ENCODE data around the gene GALNT7. TPM values are rescaled to one million over a fixed set of nuclear protein-coding genes. Genes with fewer than 3 reads are reported as not detected.
A peak's percentile ranks its signal among the peaks of the same experiment; 100 is the strongest.

GALNT7 gene
- total and polyA plus RNA-seq, 10 of the 15 experiments (the other 5 are each of a cell fraction or from before 2014, with no cell fraction given): 14.2 to 33.2 (median 28.9) TPM

DNA sequence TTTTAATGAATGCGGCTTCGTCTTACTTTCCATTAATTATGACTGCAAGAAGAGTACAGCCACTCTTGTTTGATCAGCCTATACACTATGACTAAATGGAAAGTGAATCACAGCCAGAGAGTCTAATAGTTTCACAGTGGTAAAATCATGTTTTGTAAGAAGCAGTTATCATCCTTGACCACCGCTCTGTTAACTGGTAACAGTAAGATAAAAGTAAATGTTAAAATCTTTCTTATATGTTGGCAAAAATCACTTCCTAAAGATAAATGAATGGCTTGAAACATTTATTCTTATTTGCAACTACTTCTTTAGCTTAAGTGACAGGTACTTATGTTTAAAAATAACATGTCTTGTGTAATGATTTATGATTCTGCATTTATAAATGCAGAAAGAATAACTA is 13.2 kb downstream of the GALNT7 start:
- Histone ChIP-seq H3K4me2 (ENCODE audit: control insufficient read depth, insufficient read depth) (no peak overlapping the region), H3K4me3 (no peak overlapping the region), H3K9ac (ENCODE audit: control insufficient read depth, insufficient read depth, low read length) (no peak overlapping the region), H3K79me2 (ENCODE audit: control insufficient read depth, insufficient read depth, low read length) (peaks cover 66% of the 10 kb centered on the region), H3K27ac (ENCODE audit: control insufficient read depth, insufficient read depth) (no peak overlapping the region), H4K20me1 (ENCODE audit: control insufficient read depth, insufficient read depth) (no peaks in the 10 kb centered on the region), H3K36me3 (ENCODE audit: control insufficient read depth in 2 of 2, insufficient read depth in 2 of 2, low read length in 1 of 2) (no peaks in the 10 kb centered on the region), H3K9me3 (replicated peaks; ENCODE audit: control insufficient read depth, insufficient read depth, low read length) (no peaks in the 10 kb centered on the region; the same call in 2 of the 3 replicates), H3K27me3 (replicated peaks in 1 of 2; ENCODE audit: control insufficient read depth in 2 of 2, insufficient read depth in 2 of 2, low read length in 1 of 2) (no peaks in the 10 kb centered on the region), H3K4me1 (ENCODE audit: control insufficient read depth, insufficient read depth, low read length) (peaks cover 13% of the 10 kb centered on the region; the same call in 1 of the 2 replicates), H2AFZ (ENCODE audit: control insufficient read depth, low read depth, low read length) (no peak overlapping the region)
- RAD21 ChIA-PET (ENCODE audit: unreplicated experiment): interaction anchor here (1.1 kb wide), 1 partner anchor 12 kb away, joined by 3 read pairs; no protein-coding TSS in a partner anchor
- CTCF ChIA-PET: interaction anchor here (0.9 to 1.8 kb wide), 5 partner anchors 8 to 168 kb away, joined by 3 to 4 read pairs (median 3); no protein-coding TSS in a partner anchor
- FAIRE-seq (no peak), ATAC-seq (peak; percentile 78), DNase-seq (ENCODE audit: low read depth, low spot score) (no peak)
- SMC1A ChIA-PET (ENCODE audit: uncharacterized antibody, unreplicated experiment): interaction anchor here (0.6 kb wide), 1 partner anchor 805 kb away, joined by 3 read pairs; no protein-coding TSS in a partner anchor
- 98% methylated on average over 3 of the region's 3 CpGs for WGBS (ENCODE audit: insufficient coverage, insufficient replicate concordance, low lambda C conversion rate, missing lambda C conversion rate)
- BruUV-seq (replicated peaks): no TSS peak
- intact Hi-C loops (cut with micrococcal nuclease; ENCODE audit: unreplicated experiment) (no loop called here), in situ Hi-C loops (cut with MboI) (no loop called here)
- POLR2A ChIA-PET: interaction anchor here (0.6 to 1.7 kb wide), 3 partner anchors 11 to 187 kb away, joined by 3 to 4 read pairs (median 3); no protein-coding TSS in a partner anchor
- TF ChIP-seq IKZF1 (conservative IDR thresholded peaks at IDR 0.05) (no peak), ZZZ3 (IDR thresholded peaks at IDR 0.05; ENCODE audit: control insufficient read depth, insufficient read length, low read depth) (no peak), RBBP5 (conservative IDR thresholded peaks at IDR 0.05) (no peak), POLR2AphosphoS2 (IDR thresholded peaks at IDR 0.05; ENCODE audit: low read depth, low read length) (no peak), POU2F2 (IDR thresholded peaks at IDR 0.05; ENCODE audit: borderline replicate concordance, low read depth, low read length) (no peak), MEF2B (IDR thresholded peaks at IDR 0.05; ENCODE audit: partially characterized antibody, poor library complexity, severe bottlenecking) (no peak), SIN3A (IDR thresholded peaks at IDR 0.05; ENCODE audit: low read depth, low read length) (no peak), ZSCAN29 (IDR thresholded peaks at IDR 0.05) (no peak), SUZ12 (IDR thresholded peaks at IDR 0.05; ENCODE audit: unreplicated experiment) (no peak), MTA3 (IDR thresholded peaks at IDR 0.05; ENCODE audit: borderline replicate concordance, low read length) (no peak), FOXM1 (IDR thresholded peaks at IDR 0.05; ENCODE audit: low read depth, low read length) (no peak)
- TF ChIP-seq, protein P1, sequence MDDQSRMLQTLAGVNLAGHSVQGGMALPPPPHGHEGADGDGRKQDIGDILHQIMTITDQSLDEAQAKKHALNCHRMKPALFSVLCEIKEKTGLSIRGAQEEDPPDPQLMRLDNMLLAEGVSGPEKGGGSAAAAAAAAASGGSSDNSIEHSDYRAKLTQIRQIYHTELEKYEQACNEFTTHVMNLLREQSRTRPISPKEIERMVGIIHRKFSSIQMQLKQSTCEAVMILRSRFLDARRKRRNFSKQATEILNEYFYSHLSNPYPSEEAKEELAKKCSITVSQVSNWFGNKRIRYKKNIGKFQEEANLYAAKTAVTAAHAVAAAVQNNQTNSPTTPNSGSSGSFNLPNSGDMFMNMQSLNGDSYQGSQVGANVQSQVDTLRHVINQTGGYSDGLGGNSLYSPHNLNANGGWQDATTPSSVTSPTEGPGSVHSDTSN (IDR thresholded peaks at IDR 0.05; ENCODE audit: insufficient replicate concordance, low read depth, low read length): no peak
- TF ChIP-seq, protein P2, sequence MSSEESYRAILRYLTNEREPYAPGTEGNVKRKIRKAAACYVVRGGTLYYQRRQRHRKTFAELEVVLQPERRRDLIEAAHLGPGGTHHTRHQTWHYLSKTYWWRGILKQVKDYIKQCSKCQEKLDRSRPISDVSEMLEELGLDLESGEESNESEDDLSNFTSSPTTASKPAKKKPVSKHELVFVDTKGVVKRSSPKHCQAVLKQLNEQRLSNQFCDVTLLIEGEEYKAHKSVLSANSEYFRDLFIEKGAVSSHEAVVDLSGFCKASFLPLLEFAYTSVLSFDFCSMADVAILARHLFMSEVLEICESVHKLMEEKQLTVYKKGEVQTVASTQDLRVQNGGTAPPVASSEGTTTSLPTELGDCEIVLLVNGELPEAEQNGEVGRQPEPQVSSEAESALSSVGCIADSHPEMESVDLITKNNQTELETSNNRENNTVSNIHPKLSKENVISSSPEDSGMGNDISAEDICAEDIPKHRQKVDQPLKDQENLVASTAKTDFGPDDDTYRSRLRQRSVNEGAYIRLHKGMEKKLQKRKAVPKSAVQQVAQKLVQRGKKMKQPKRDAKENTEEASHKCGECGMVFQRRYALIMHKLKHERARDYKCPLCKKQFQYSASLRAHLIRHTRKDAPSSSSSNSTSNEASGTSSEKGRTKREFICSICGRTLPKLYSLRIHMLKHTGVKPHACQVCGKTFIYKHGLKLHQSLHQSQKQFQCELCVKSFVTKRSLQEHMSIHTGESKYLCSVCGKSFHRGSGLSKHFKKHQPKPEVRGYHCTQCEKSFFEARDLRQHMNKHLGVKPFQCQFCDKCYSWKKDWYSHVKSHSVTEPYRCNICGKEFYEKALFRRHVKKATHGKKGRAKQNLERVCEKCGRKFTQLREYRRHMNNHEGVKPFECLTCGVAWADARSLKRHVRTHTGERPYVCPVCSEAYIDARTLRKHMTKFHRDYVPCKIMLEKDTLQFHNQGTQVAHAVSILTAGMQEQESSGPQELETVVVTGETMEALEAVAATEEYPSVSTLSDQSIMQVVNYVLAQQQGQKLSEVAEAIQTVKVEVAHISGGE (CRISPR knock-in tag; IDR thresholded peaks at IDR 0.05): no peak
- TF ChIP-seq, protein P3, sequence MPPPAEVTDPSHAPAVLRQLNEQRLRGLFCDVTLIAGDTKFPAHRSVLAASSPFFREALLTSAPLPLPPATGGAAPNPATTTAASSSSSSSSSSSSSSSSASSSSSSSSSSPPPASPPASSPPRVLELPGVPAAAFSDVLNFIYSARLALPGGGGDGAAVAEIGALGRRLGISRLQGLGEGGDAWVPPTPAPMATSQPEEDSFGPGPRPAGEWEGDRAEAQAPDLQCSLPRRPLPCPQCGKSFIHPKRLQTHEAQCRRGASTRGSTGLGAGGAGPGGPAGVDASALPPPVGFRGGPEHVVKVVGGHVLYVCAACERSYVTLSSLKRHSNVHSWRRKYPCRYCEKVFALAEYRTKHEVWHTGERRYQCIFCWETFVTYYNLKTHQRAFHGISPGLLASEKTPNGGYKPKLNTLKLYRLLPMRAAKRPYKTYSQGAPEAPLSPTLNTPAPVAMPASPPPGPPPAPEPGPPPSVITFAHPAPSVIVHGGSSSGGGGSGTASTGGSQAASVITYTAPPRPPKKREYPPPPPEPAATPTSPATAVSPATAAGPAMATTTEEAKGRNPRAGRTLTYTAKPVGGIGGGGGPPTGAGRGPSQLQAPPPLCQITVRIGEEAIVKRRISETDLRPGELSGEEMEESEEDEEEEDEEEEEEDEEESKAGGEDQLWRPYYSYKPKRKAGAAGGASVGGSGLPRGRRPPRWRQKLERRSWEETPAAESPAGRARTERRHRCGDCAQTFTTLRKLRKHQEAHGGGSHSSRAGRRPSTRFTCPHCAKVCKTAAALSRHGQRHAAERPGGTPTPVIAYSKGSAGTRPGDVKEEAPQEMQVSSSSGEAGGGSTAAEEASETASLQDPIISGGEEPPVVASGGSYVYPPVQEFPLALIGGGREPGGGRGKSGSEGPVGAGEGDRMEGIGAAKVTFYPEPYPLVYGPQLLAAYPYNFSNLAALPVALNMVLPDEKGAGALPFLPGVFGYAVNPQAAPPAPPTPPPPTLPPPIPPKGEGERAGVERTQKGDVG (CRISPR knock-in tag; IDR thresholded peaks at IDR 0.05): no peak

Data from GM12878 (cell line).